Ramos (cell line): Measurements from ENCODE around the gene NACC2.

Source experiments
- in situ Hi-C: fragments of 300-500 bp; cut with MboI; formaldehyde crosslinking; loops from one replicate; pipeline ENCODE4 v1.14.3; 2022; ENCODE audit warnings: low sequenced_read_pairs; ENCODE audit not compliant: unreplicated experiment

Gene NACC2

GRCh38 chr9:135970128-135970815 is 124.8 kb downstream of the NACC2 start:
- in situ Hi-C loops: no loop called here

GRCh38 chr9:135969064-135969683 is 125.9 kb downstream of the NACC2 start:
- in situ Hi-C loops: loop anchor here (5.0 kb wide), 1 partner anchor 153 kb away; no protein-coding TSS in a partner anchor

GRCh38 chr9:135968601-135969000 is 126.5 kb downstream of the NACC2 start:
- in situ Hi-C loops: loop anchor here (5.0 kb wide), 1 partner anchor 154 kb away; no protein-coding TSS in a partner anchor

- in situ Hi-C loops: loop anchor here (5.0 kb wide), 1 partner anchor 154 kb away; no protein-coding TSS in a partner anchor
These were observed 127.0 kb downstream of the NACC2 start for GRCh38 chr9:135968083-135968476.

GRCh38 chr9:135966916-135967260 is 128.2 kb downstream of the NACC2 start:
- in situ Hi-C loops: loop anchor here (5.0 kb wide), 1 partner anchor 155 kb away; no protein-coding TSS in a partner anchor

GRCh38 chr9:135965124-135965756 is 129.8 kb downstream of the NACC2 start:
- in situ Hi-C loops: loop anchor here (5.0 kb wide), 1 partner anchor 157 kb away; no protein-coding TSS in a partner anchor

GRCh38 chr9:135963938-135964337 is 131.2 kb downstream of the NACC2 start:
- in situ Hi-C loops: no loop called here

GRCh38 chr9:135963338-135963737 is 131.8 kb downstream of the NACC2 start:
- in situ Hi-C loops: no loop called here

GRCh38 chr9:135962696-135963307 is 132.3 kb downstream of the NACC2 start:
- in situ Hi-C loops: no loop called here

- in situ Hi-C loops: no loop called here
These were observed 133.0 kb downstream of the NACC2 start for GRCh38 chr9:135961811-135962695.

GRCh38 chr9:135961277-135961715 is 133.8 kb downstream of the NACC2 start, which contains the start of gene UBAC1:
Gene UBAC1, minus strand, starts transcription at chr9:135961373. Its CDS starts 211 bp downstream, at chr9:135961162.
- in situ Hi-C loops: no loop called here

- in situ Hi-C loops: no loop called here
These were observed 134.4 kb downstream of the NACC2 start for GRCh38 chr9:135960411-135961276.

GRCh38 chr9:135959814-135960213 is 135.3 kb downstream of the NACC2 start:
- in situ Hi-C loops: no loop called here

GRCh38 chr9:135958485-135958884 is 136.6 kb downstream of the NACC2 start:
- in situ Hi-C loops: no loop called here

GRCh38 chr9:135957431-135957830 is 137.7 kb downstream of the NACC2 start:
- in situ Hi-C loops: no loop called here

GRCh38 chr9:135956802-135957174 is 138.3 kb downstream of the NACC2 start:
- in situ Hi-C loops: no loop called here
